GM21423 (cell line): ENCODE measurements around the gene RFXANK.
"Not testable (repeated sequence)": the region's sequence is repeated elsewhere in the genome, so short reads cannot be mapped to it uniquely, and the experiment has no call there.

Source experiments
- ATAC-seq: cut with Tn5 transposase; IDR thresholded peaks from one replicate; pipeline ENCODE4 v1.9.1; 2021; ENCODE audit warnings: mild to moderate bottlenecking, moderate library complexity; ENCODE audit not compliant: unreplicated experiment

The RFXANK gene, protein sequence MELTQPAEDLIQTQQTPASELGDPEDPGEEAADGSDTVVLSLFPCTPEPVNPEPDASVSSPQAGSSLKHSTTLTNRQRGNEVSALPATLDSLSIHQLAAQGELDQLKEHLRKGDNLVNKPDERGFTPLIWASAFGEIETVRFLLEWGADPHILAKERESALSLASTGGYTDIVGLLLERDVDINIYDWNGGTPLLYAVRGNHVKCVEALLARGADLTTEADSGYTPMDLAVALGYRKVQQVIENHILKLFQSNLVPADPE

GRCh38 chr19:19192078-19192882 is at the start of gene RFXANK, which contains the start of gene BORCS8:
RFXANK (plus strand) TSS chr19:19192258; CDS start chr19:19193947, 1,689 bp downstream.
BORCS8 (minus strand) TSS chr19:19192152; CDS start chr19:19192117, 35 bp downstream.
- peak; percentile 81 for ATAC-seq

DNA sequence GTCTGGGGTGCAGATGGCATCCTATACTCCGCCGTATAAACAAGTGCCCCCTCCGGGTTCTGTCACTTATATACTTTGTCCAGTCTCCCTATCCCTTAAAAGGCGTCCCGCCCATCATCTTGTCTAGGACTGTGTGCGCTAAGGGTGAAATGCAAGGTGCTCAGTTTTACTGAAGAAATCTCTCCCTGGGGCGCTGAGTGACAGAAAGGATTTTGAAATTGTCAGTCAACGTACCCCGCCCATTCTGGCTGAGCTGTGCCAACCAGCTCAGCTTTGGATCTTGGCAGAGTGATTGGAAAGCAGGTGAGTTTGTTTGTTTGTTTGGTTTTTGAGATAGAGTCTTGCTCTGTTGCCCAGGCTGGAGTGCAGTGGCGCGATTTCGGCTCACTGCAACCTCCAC is 49.7 kb upstream of the RFXANK start:
- ATAC-seq: no peak

GRCh38 chr19:19145281-19145680 is 46.8 kb upstream of the RFXANK start:
- ATAC-seq: no peak

DNA sequence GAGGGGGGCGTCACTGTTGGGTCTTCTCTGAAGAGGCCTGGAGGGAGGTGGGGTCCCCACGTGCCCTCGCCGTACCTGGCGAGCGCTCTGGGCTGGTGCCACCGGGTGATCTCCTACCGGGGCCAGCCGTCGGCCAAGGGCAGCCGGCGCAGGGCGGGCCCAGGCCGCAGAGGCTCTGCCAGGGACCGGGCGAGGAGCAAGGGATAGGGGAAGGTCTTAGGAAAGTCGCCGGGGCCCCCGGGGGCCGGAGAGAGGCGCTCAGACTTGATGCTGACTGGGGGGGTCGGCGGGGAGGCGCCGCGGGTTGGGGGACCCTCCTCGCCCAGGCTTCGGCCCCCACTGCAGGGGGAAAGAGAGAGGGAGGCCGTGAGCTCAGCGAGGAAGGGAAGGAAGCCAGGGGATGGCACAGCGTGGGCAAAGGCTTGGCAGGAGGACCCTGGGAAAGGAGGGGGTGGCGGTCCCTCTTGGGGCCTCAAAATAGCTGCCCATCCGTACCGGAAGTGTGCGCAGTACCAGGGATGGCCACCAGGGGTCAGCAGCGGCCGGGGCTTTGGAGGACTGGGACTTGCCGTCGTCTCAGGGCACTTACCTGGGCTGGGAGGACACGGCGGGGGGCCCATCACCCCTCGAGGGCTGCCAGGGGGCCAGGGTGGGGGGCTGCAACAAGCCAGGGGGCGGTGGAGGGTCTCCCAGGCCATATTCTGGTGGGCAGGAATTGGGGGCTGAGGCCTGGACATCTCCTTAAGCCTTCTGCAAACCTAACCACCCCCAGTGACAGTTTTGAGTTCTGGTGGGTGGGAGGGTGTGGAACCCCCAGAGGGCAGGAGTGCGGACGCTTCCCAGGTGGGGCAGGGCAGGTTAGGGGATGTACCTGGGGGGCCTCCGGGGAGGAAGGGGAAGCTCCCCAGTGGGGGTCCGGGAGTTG is 46.1 kb upstream of the RFXANK start:
- ATAC-seq: no peak

GRCh38 chr19:19146865-19147264 is 45.2 kb upstream of the RFXANK start:
- no peak for ATAC-seq

DNA sequence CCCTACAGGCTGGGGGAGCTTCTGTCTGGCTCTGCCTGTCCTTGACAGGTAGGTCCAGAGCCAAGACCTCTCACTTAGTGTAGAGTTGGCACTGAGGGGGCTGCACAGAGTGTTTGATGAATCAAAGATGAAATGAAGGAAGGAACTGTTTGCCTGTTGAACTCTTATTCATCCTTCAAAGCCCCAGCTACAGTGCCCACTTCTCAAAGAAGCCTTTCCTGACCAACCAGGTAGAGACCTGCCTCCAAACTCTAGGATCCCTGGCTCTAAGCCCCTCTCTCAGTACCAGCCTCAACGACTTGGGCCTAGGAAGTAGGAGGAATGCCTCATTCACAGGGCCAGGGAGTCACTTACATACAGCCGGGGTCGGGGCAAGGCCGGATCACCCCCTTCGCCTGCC is 44.7 kb upstream of the RFXANK start:
- no peak for ATAC-seq

GRCh38 chr19:19148504-19148903 is 43.6 kb upstream of the RFXANK start:
- not testable (repeated sequence) for ATAC-seq

- ATAC-seq: no peak
Measured at GRCh38 chr19:19149435-19149834, 42.6 kb upstream of the RFXANK start.

GRCh38 chr19:19151418-19151817 is 40.6 kb upstream of the RFXANK start:
- ATAC-seq: peak; percentile 50

DNA sequence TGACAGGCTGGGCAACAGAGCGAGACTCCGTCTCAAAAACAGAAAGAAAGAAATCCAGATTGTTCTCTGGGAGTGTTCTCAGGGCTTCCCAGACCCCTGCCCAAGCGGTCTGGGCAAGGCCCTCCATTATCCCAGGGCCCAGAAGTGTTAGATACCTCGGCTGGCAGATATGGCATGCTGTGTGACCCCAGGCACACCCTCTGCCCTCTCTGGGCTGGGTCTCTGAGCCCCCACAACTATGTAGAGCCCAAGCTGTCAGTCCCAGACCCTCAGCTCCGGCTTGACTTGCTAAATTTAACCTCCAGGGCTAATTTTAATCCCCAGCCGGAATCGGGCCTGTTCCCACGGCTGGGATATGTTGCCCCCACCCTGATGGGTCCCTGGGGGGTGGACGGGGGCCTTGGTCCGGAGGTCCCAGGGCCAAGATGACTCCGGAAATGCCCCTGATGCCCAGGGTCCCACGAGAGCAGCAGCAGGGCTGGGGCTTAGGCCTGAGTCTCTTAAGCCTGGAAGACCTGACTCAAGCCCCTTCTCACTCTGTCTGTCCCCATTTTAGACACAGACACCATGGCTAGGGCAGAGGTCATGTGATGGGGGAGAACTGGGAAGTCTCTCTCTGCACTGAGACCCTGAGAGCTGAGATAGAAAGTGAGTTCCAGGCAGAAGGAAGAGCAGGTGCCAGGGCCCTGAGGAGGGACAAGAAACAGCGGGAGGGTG is 39.2 kb upstream of the RFXANK start:
- no peak for ATAC-seq

- no peak for ATAC-seq
Measured at GRCh38 chr19:19154768-19155494, 37.1 kb upstream of the RFXANK start.

- ATAC-seq: peak; percentile 70
Measured at GRCh38 chr19:19155495-19156219, 36.4 kb upstream of the RFXANK start.

DNA sequence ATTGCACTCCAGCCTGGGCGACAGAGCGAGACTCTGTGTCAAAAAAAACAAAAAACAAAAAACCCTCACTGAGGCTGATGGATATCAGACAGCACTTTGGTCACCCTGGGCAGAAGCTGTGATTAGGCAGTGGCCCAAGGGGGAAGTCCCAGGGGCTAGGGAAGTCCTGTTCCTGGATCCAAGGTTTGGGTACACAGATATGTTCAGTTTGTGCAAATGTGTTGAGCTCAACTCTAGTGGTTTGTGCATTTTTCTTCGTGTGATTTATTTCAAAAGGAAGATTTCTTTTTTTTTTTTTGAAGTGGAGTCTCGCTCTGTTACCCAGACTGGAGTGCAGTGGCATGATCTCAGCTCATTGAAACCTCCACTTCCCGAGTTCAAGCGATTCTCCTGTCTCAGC is 34.2 kb upstream of the RFXANK start:
- ATAC-seq: no peak

DNA sequence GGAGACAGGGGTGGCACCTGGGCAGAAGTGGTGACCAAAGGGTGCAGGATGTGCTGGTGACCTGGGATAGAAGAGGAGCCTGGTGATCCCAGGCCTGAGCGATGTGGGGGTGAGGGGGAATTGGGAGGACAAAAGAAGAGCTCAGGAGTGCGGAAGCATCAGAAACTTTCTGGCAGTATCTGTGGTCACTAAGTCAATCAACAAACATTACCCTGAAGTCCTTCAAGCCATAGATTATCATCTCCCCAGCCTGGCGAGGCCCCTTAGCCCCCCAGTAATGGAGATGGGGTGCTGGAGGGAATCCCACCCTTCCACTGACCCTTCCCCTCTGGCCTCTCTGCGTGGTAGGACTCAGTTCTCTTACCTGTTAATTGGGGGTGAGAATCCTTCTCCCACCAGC is 32.5 kb upstream of the RFXANK start:
- ATAC-seq: no peak

- peak; percentile 37 for ATAC-seq
Measured at GRCh38 chr19:19160461-19161035, 31.5 kb upstream of the RFXANK start.

- no peak for ATAC-seq
Measured at GRCh38 chr19:19162495-19162894, 29.6 kb upstream of the RFXANK start.

GRCh38 chr19:19165396-19165795 is 26.7 kb upstream of the RFXANK start:
- ATAC-seq: no peak

DNA sequence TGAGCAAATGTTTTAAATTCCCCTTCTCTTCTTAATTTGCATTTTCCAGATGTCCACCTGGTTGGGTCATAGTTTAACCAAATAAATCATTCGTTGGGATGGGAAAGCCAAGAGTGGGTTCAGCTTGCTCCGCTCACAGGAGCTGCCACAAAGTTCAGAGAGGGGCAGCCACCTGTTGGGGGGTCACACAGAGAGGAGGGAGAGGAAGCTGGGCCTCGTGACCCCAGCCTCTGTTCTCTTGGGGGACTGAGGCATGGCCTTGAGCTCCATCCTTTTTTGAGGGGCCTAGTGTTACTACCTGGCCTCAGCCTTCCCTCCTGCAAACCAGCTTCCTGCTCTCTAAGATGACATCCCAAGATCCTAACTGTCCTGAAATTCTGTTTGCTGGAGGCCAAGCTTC is 24.4 kb upstream of the RFXANK start:
- no peak for ATAC-seq
